Measurements from ENCODE around the gene EID2B. TPM values are rescaled to one million over a fixed set of nuclear protein-coding genes. Genes with fewer than 3 reads are reported as not detected.

Gene EID2B
- total and polyA plus RNA-seq, 2 of the 8 experiments (the other 6 are each of a cell fraction or from before 2014, with no cell fraction given) = 2.1 to 2.4 TPM

DNA sequence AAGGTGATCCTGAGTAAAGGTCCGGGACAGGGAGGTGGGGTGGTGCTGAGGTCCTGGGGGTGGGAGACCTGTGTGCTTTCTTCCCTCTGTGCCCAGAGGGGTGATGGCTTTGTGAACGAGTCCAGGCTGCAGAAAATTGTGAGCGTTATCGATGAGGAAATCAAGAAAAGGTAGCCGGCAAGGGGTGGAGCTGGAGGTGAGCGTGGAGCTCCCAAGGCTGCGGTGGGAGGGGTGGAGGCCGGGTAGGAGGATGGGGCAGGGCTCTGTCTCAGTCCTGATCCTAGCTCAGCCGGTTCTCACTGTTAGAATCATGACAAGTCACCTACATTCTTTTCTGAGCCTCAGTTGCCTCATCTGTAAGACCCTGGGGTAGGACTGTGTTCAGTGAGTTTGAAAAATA, 13.7 kb downstream of the EID2B start:
- H2BK15ac ChIP-seq (ENCODE audit: low read length) = no peak overlapping the region
- peaks cover 2 to 13% (median 3%) of the 10 kb centered on the region in 4 experiments; a peak in 3 of 8 replicates for H3K36me3 ChIP-seq (ENCODE audit: control insufficient read depth in 2 of 4, insufficient read depth in 4 of 4, low read length in 3 of 4)
- no peak overlapping the region for H2BK12ac ChIP-seq (ENCODE audit: low read depth, low read length)
- H3K9ac ChIP-seq (replicated peaks in 1 of 4; ENCODE audit: extremely low read depth in 1 of 4, low read depth in 3 of 4, low read length in 3 of 4) = no peak overlapping the region
- H2BK5ac ChIP-seq (ENCODE audit: low read depth, low read length) = no peak overlapping the region
- H2BK20ac ChIP-seq (ENCODE audit: low read length) = no peak overlapping the region
- TF ChIP-seq, protein P1, sequence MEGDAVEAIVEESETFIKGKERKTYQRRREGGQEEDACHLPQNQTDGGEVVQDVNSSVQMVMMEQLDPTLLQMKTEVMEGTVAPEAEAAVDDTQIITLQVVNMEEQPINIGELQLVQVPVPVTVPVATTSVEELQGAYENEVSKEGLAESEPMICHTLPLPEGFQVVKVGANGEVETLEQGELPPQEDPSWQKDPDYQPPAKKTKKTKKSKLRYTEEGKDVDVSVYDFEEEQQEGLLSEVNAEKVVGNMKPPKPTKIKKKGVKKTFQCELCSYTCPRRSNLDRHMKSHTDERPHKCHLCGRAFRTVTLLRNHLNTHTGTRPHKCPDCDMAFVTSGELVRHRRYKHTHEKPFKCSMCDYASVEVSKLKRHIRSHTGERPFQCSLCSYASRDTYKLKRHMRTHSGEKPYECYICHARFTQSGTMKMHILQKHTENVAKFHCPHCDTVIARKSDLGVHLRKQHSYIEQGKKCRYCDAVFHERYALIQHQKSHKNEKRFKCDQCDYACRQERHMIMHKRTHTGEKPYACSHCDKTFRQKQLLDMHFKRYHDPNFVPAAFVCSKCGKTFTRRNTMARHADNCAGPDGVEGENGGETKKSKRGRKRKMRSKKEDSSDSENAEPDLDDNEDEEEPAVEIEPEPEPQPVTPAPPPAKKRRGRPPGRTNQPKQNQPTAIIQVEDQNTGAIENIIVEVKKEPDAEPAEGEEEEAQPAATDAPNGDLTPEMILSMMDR (IDR thresholded peaks at IDR 0.05; ENCODE audit: control extremely low read depth in 1 of 3, insufficient read depth in 1 of 3, low read depth in 1 of 3, low read length in 3 of 3) = no peak
- TF ChIP-seq, protein P2, sequence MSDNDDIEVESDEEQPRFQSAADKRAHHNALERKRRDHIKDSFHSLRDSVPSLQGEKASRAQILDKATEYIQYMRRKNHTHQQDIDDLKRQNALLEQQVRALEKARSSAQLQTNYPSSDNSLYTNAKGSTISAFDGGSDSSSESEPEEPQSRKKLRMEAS (IDR thresholded peaks at IDR 0.05) = no peak
- TF ChIP-seq SAP30 (IDR thresholded peaks at IDR 0.05; ENCODE audit: insufficient read depth, insufficient replicate concordance, low read length) (no peak), JUND (IDR thresholded peaks at IDR 0.05; ENCODE audit: low read length) (no peak)
- ChIA-PET POLR2A (ENCODE audit: partially characterized antibody) (interaction anchor here (0.6 to 3.0 kb wide), 20 partner anchors 10 to 1595 kb away, joined by 3 to 18 read pairs (median 4); partner anchors contain the start of genes DLL3, EID2B, MED29 and PAF1), CTCF (ENCODE audit: partially characterized antibody) (interaction anchor here (0.6 to 10.7 kb wide), 12 partner anchors 9 to 272 kb away, joined by 3 to 101 read pairs (median 4); partner anchors contain the start of gene EID2B)
- no peak overlapping the region for H2AFZ ChIP-seq (ENCODE audit: low read length)
- no peak overlapping the region for H4K5ac ChIP-seq (ENCODE audit: insufficient read length, low read depth, low read length)
- WGBS, 2 experiments (ENCODE audit: extremely low coverage in 1 of 2, insufficient coverage in 1 of 2, insufficient read length in 1 of 2, insufficient replicate concordance in 2 of 2, low coverage in 1 of 2, low lambda C conversion rate in 2 of 2, missing lambda C conversion rate in 1 of 2) = 89% methylated on average over 8 of the region's 9 CpGs; no CpG with 5 or more reads in 1 of the 2 experiments
- H3K27me3 ChIP-seq (replicated peaks in 1 of 4; ENCODE audit: control insufficient read depth in 3 of 4, extremely low read depth in 1 of 4, insufficient read depth in 3 of 4, low read length in 3 of 4) = peaks cover 0 to 2% (median 0%) of the 10 kb centered on the region in 4 experiments; a peak in 2 of 7 replicates
- peak overlapping the region; percentile 29 to 35; a peak in 3 of 4 replicates for H3K4me2 ChIP-seq (ENCODE audit: insufficient read depth in 1 of 2, low read depth in 2 of 2, low read length in 2 of 2)
- peaks cover 0 to 11% (median 5%) of the 10 kb centered on the region in 4 experiments; a peak in 6 of 7 replicates for H3K4me1 ChIP-seq (replicated peaks in 1 of 4; ENCODE audit: control insufficient read depth in 3 of 4, insufficient read depth in 4 of 4, low read length in 3 of 4)
- H3K9me3 ChIP-seq (ENCODE audit: insufficient read depth in 2 of 2, low read depth in 1 of 2, low read length in 1 of 2) = no peaks in the 10 kb centered on the region
- no peak overlapping the region for H3K18ac ChIP-seq (ENCODE audit: extremely low read depth, low read length)
- peaks cover 0 to 7% of the 10 kb centered on the region in 2 experiments; a peak in 3 of 4 replicates for H3K79me2 ChIP-seq (ENCODE audit: control insufficient read depth in 1 of 2, insufficient read depth in 2 of 2, low read length in 2 of 2)
- H3K79me1 ChIP-seq (ENCODE audit: low read depth, low read length) = peaks cover 10% of the 10 kb centered on the region
- H3K14ac ChIP-seq (ENCODE audit: insufficient read length) = no peak overlapping the region
- no peak overlapping the region for H2AK5ac ChIP-seq (ENCODE audit: low read depth, low read length)
- H3K23ac ChIP-seq (ENCODE audit: insufficient read length) = no peak overlapping the region
- 0 out of 2 replicates have a peak overlapping the region, but pooled peaks have one; percentile 18 for H3K27ac ChIP-seq (ENCODE audit: low read depth, low read length)
- no peak for FAIRE-seq
- no peak overlapping the region for H3K56ac ChIP-seq (replicated peaks; ENCODE audit: insufficient read length, low read depth, low read length)
- peak overlapping the region in 1 of 4 experiments; percentile 26; a peak in 1 of 8 replicates for H3K4me3 ChIP-seq (ENCODE audit: extremely low read depth in 1 of 4, insufficient read depth in 2 of 4, low read depth in 3 of 4, low read length in 4 of 4)
- H3K4ac ChIP-seq (replicated peaks; ENCODE audit: insufficient read length, low read depth, low read length) = peak overlapping the region; percentile 78
- no peak for DNase-seq (ENCODE audit: low read depth in 1 of 2, low spot score in 2 of 2)
- H3K23me2 ChIP-seq (ENCODE audit: low read depth, low read length) = peaks cover 10% of the 10 kb centered on the region; the same call in 1 of the 2 replicates
- no peak overlapping the region for H2BK120ac ChIP-seq (replicated peaks; ENCODE audit: low read depth, low read length)
- no peak overlapping the region for H4K8ac ChIP-seq (ENCODE audit: extremely low read depth, insufficient read depth, low read length)
- peak overlapping the region; percentile 53 for H4K91ac ChIP-seq (replicated peaks; ENCODE audit: insufficient read length, low read length)
- peaks cover 2 to 4% of the 10 kb centered on the region in 2 experiments for H4K20me1 ChIP-seq (replicated peaks in 1 of 2; ENCODE audit: control insufficient read depth in 1 of 2, insufficient read depth in 2 of 2, low read length in 2 of 2)
